IPS DF 4.7 (cell line): Measurements from ENCODE around the gene HOXD10.

ENCODE experiments used
- DNase-seq: peaks from one replicate; pipeline ENCODE4 v3.0.0-alpha.2; 2013; ENCODE audit warnings: low spot score; ENCODE audit errors: extremely low read depth

Gene HOXD10

DNA sequence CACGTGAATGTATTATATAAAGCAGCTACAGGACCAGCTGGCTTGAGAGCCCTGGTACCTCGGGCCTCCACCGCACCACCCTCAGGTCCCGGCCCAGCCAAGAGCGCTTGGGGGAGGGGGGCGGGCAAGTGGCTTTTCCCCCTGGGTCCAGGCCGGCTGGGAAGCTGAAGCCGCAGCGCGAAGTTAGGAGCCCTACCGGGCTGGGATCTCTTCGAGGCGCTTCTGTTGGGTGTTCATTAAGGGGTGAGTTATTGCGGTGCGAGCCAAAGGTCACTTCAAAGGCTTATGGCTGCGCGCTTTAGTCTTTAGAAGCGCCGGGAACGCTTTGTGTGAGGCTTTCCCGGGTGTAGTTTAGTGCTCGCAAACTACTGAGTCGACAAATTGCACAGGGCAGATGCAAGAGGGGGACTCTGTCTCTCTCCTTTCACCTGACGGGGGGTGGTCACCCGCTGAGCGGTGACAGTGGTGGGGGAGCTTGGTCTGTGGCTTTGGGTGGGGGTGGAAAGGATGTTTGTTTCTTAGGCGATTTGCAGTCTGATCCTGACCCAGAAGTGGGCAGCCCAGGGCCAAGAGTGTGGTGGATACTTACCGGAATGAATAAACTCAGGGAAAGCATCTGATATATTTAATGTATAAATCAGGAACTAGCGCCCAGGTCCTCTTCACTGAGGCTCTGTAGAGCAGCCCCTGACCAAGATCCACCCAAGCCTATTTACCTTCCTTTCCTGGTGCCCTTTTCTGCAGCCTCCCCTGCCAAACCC, 46.5 kb downstream of the HOXD10 start:
- no peak for DNase-seq

DNA sequence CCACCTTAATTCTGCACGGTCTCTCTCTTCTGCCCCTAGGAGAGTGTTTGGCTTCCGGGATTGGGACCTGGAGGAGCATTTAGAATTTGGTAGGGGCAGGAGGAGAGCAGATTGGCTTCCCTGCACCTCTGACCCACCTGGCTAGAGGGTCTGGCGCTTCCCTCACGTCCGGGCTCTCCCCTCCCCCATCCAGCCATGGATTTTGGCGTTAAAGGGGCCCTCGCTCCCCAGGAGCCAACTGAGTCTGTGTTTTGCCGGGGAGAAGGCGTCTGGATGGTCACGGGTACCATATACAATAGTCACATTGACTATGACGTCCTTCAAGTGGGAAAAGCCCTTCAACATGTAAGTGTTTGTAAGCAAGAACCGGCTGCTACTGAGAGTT, 47.1 kb downstream of the HOXD10 start:
- DNase-seq: no peak

DNA sequence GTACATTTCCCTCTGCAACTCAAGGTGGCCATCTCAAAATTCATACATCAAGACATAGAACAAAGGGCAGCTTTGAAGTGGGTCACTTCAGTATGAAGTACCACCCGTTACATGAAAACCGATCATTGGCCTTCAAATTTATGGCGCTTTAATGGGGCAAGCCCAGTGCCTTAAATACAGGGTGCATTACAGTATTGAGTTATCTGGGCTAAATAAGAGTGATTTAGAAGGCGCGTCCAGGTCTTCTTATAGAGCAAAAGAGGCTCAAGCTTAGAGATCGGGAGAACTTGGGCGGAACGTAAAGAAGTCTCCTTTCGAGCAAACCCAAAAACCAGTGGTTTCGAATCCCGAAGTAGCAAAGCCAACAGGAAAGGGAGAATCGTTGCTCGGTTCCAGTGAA, 47.6 kb downstream of the HOXD10 start:
- DNase-seq: no peak

DNA sequence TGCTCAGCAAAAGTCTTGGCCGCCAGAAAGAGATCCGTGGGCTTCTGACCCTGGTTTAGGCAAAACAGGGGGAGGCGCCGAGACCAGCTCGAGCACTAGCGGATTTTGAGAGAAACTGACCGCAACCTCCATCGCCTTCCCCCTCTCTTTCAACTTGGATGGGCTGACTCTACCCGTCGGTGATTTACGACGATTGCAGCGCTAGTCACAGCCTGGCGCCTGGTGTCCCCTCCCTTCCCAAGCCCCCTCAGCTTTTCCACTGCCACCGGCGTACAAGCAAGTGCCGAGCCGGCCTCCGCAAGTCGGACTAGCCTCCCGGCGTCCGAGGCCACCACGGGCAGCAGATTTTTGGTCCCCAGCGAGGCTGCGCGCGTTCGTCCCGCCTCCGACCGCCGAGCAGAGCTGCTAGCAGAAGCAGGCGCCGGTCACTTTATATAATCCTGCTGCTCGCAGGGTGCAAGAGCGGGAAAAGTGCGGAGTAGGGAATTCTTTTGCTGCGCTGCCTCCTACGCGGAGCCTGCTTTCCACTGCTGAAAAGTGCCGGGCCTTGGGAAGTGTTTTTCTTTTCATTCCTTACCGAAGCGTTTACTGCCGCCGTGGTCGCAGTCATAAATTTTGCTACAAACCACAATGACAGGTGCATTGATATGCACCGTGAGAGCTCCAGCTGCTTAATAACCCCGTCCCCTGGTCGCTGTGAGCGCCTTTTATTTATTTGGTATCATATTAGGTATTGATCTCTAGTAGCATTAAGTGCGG, 48.2 kb downstream of the HOXD10 start:
- DNase-seq: no peak

DNA sequence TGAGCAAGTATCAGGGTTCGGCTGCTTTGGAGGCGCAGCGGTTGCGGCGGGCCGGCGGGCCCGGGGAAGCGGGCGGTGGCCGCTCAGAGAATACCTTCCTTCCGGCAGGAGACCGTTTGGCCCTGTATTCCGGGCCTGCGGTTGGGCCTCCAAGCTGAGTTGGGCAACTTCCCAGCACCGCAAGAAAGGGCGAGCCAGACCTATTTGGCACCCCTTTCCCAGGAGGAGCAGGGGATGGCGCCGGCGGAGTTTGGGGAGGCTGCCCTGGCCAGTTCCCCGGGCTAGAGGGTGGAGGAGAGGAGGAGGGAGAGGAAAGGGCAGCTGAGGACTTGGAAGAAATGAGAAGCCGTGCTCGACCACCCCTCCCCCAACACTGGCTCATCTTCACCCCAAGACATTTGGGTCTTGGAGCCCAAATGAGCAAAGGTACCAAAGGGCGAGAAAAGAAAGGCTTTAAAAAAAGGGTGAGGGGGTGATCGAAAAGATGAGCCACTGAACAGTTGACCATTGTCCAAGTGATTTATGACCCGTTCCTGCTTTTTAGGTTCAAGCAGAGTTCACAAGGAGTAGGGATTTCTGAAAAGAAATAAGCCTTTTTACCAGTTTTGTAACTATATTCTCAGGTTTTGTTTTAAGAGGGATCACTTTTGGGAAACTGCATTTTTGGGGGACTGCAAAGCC, 48.9 kb downstream of the HOXD10 start:
- no peak for DNase-seq

DNA sequence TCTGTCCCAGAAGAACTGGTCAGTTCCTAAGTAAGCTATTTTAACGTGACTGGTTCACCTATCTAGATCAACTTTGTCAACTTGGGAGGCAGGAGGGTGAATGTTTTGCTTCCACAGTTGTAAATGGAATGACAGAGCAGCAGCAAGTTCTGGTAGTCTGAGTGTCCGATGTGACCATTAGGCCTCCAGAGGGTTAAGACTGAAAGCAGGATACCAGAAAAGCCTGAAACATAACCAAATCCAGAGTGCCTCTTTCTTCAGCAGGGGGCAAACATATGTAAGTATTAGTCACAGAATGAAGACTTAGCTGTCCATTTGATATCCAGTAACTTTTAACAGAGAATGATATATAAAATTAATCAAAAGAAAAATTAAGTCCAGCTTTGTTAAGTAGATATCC, 49.7 kb downstream of the HOXD10 start:
- no peak for DNase-seq

DNA sequence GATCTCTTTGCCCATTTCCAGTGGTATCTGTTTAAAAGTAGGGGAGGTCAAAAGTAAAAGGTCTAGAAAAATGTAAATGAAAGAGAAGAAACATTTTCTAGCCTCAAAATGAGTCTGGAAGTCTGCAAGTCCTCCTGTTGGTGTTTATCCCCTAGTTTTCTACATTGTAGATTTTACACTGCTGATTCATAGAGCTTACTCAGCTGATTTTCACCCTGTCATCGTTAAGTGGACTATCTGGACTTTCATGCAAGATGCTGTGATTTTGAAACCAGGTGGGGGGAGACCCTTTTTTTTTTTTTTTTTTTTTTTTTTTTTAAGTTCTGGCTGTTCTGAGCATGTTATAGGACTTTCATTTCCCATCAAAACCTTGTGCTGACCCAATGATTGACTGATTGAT, 50.8 kb downstream of the HOXD10 start:
- no peak for DNase-seq

DNA sequence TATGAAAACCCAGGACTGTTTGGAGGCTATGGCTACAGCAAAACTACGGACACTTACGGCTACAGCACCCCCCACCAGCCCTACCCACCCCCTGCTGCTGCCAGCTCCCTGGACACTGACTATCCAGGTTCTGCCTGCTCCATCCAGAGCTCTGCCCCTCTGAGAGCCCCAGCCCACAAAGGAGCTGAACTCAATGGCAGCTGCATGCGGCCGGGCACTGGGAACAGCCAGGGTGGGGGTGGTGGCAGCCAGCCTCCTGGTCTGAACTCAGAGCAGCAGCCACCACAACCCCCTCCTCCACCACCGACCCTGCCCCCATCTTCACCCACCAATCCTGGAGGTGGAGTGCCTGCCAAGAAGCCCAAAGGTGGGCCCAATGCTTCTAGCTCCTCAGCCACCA, 52.6 kb downstream of the HOXD10 start:
- no peak for DNase-seq
